Caco-2 (cell line): ENCODE results near the gene LRBA. TPM values are rescaled to one million over a fixed set of nuclear protein-coding genes. Genes with fewer than 3 reads are reported as not detected.
"Not testable (repeated sequence)": the region's sequence is repeated elsewhere in the genome, so short reads cannot be mapped to it uniquely, and the experiment has no call there.

Experiments
- BruUV-seq: library from RNA; stranded (reverse); fragments of 400-500 nt; replicated peaks from 2 replicates; lab custom pipeline; 2021; lab: Mats Ljungman, UMichigan
- CTCF ChIA-PET: fragments of 300-600 bp; sonication (Branson Sonifier 250); formaldehyde crosslinking; loops from one replicate; lab custom pipeline; 2022; ENCODE audit warnings: antibody characterized with exemption; lab: Charles Lee
- POLR2A ChIA-PET: fragments of 300-600 bp; sonication (Branson Sonifier 250); formaldehyde crosslinking; loops from one replicate; lab custom pipeline; 2022; ENCODE audit warnings: antibody characterized with exemption; lab: Charles Lee
- DNase-seq, 2 experiments: peaks; one replicate each; pipeline versions ENCODE4 v3.0.0 to v3.0.0-alpha.2; 2020 to 2022
- H3K27me3 ChIP-seq: replicated peaks from 2 replicates; pipeline ENCODE4 v1.6.0; 2011; ENCODE audit warnings: low read length; ENCODE audit not compliant: control insufficient read depth, insufficient read depth
- H3K36me3 ChIP-seq: 2 replicates; pipeline ENCODE4 v1.5.1; 2011; ENCODE audit warnings: low read length; ENCODE audit not compliant: control insufficient read depth, insufficient read depth
- H3K4me1 ChIP-seq: fragments of 250-450 bp; sonication (Bioruptor Pico); 2 replicates; pipeline ENCODE4 v1.5.1; 2020; ENCODE audit warnings: mild to moderate bottlenecking
- H3K4me3 ChIP-seq: 2 replicates; pipeline ENCODE4 v1.5.1; 2011; ENCODE audit warnings: low read depth, mild to moderate bottlenecking, control low read depth, low read length
- H3K9me3 ChIP-seq: fragments of 250-450 bp; sonication (Bioruptor Pico); 2 replicates; pipeline ENCODE4 v1.5.1; 2020; ENCODE audit warnings: mild to moderate bottlenecking, moderate library complexity
- H3K27ac Mint-ChIP-seq: one replicate; pipeline ENCODE4 v1.8.0; 2022; ENCODE audit warnings: mixed read lengths; ENCODE audit not compliant: unreplicated experiment
- H3K27me3 Mint-ChIP-seq: one replicate; pipeline ENCODE4 v1.8.0; 2022; ENCODE audit warnings: mixed read lengths; ENCODE audit not compliant: insufficient read depth, unreplicated experiment
- H3K36me3 Mint-ChIP-seq: one replicate; pipeline ENCODE4 v1.8.0; 2022; ENCODE audit warnings: mild to moderate bottlenecking, mixed read lengths; ENCODE audit not compliant: insufficient read depth, unreplicated experiment
- H3K4me1 Mint-ChIP-seq: one replicate; pipeline ENCODE4 v1.8.0; 2022; ENCODE audit warnings: low read depth, mixed read lengths; ENCODE audit not compliant: unreplicated experiment
- H3K4me3 Mint-ChIP-seq: one replicate; pipeline ENCODE4 v1.8.0; 2022; ENCODE audit warnings: mild to moderate bottlenecking, moderate library complexity, mixed read lengths; ENCODE audit not compliant: unreplicated experiment
- H3K9me3 Mint-ChIP-seq: one replicate; pipeline ENCODE4 v1.8.0; 2022; ENCODE audit warnings: mixed read lengths; ENCODE audit not compliant: unreplicated experiment
- intact Hi-C: fragments of 100-400 bp; cut with micrococcal nuclease; formaldehyde crosslinking; loops from one replicate; pipeline ENCODE4 v1.10.0; 2022; ENCODE audit not compliant: unreplicated experiment
- total RNA-seq: library from RNA; stranded (reverse); gene quantifications from 2 replicates; pipeline ENCODE4 v1.2.3, GENCODE V29; 2022
- TF ChIP-seq, protein P1 (sequence below), 2 experiments: fragments of 200-600 bp in 1 of 2; IDR thresholded peaks; 1 replicate in 1 of 2; 2 replicates in 1 of 2; pipeline versions ENCODE4 v1.5.1 to v1.8.0; 2011 to 2022; ENCODE audit warnings: antibody characterized with exemption in 1 of 2, control low read depth in 1 of 2, inconsistent platforms in 1 of 2, low read depth in 1 of 2, low read length in 1 of 2, mild to moderate bottlenecking in 1 of 2, moderate library complexity in 1 of 2; ENCODE audit not compliant: insufficient read depth in 1 of 2, severe bottlenecking in 1 of 2, unreplicated experiment in 1 of 2

The LRBA gene
- total RNA-seq, 1 experiment from 2014 or later = 53.2 TPM

DNA sequence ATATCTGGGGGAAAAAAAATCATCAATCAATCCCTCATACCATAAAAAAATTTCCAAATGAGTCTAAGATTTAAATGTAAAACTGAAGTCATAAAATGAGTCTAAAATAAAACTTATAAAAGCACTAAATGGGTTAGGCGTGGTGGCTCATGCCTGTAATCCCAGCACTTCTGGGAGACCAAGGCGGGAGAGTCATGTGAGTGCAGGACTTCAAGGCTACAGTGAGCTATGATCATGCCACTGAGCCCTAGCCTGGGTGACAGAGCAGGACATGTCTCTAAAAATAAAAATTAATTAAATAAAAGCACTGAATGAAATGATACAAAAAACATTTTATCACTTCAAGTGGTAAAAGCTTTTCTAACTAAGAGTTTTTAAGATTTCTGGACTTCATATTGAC lies 83.3 kb downstream of the LRBA start:
- intact Hi-C loops = no loop called here
- Histone ChIP-seq H3K9me3 (no peaks in the 10 kb centered on the region), H3K4me1 (no peaks in the 10 kb centered on the region), H3K27me3 (no peaks in the 10 kb centered on the region), H3K36me3 (no peaks in the 10 kb centered on the region), H3K4me3 (no peak overlapping the region)
- CTCF ChIA-PET = no interaction called here
- BruUV-seq = no TSS peak
- DNase-seq = no peak
- H3K27me3 Mint-ChIP-seq = no peaks in the 10 kb centered on the region
- no peaks in the 10 kb centered on the region for H3K4me1 Mint-ChIP-seq
- POLR2A ChIA-PET = no interaction called here
- no peaks in the 10 kb centered on the region for H3K9me3 Mint-ChIP-seq
- H3K27ac Mint-ChIP-seq = no peak overlapping the region
- no peak overlapping the region for H3K4me3 Mint-ChIP-seq
- H3K36me3 Mint-ChIP-seq = peaks cover 6% of the 10 kb centered on the region
- TF ChIP-seq, protein P1, sequence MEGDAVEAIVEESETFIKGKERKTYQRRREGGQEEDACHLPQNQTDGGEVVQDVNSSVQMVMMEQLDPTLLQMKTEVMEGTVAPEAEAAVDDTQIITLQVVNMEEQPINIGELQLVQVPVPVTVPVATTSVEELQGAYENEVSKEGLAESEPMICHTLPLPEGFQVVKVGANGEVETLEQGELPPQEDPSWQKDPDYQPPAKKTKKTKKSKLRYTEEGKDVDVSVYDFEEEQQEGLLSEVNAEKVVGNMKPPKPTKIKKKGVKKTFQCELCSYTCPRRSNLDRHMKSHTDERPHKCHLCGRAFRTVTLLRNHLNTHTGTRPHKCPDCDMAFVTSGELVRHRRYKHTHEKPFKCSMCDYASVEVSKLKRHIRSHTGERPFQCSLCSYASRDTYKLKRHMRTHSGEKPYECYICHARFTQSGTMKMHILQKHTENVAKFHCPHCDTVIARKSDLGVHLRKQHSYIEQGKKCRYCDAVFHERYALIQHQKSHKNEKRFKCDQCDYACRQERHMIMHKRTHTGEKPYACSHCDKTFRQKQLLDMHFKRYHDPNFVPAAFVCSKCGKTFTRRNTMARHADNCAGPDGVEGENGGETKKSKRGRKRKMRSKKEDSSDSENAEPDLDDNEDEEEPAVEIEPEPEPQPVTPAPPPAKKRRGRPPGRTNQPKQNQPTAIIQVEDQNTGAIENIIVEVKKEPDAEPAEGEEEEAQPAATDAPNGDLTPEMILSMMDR (IDR thresholded peaks at IDR 0.05; ENCODE audit: insufficient read depth in 1 of 2, low read depth in 1 of 2, low read length in 1 of 2, severe bottlenecking in 1 of 2, unreplicated experiment in 1 of 2) = no peak

DNA sequence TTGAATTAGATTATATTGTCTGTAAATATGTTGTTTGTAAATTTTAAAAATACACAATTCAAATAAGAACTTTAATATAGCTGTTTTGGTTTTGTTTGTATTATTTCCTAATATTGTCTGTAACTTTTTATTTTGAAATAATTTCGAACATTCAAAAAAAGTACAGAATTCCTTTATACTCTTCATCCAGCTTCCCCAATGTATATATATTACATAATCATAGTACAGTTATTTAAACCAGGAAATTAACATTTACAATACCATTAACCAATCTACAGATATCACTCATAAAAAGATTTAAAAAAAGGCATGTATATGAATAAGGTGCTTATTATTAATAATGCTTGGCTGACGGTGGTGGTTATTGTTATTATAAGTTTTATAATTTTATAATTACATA lies 84.1 kb downstream of the LRBA start:
- DNase-seq = no peak
- no peaks in the 10 kb centered on the region for H3K9me3 ChIP-seq
- Mint-ChIP-seq H3K27me3 (no peaks in the 10 kb centered on the region), H3K36me3 (peaks cover 12% of the 10 kb centered on the region), H3K4me3 (no peak overlapping the region), H3K27ac (no peak overlapping the region), H3K4me1 (no peaks in the 10 kb centered on the region), H3K9me3 (no peaks in the 10 kb centered on the region)
- ChIA-PET CTCF (no interaction called here), POLR2A (no interaction called here)
- TF ChIP-seq, protein P1 (IDR thresholded peaks at IDR 0.05; ENCODE audit: insufficient read depth in 1 of 2, low read depth in 1 of 2, low read length in 1 of 2, severe bottlenecking in 1 of 2, unreplicated experiment in 1 of 2) = no peak
- H3K27me3 ChIP-seq = no peaks in the 10 kb centered on the region
- no TSS peak for BruUV-seq
- intact Hi-C loops = no loop called here
- no peak overlapping the region for H3K4me3 ChIP-seq
- no peaks in the 10 kb centered on the region for H3K4me1 ChIP-seq
- H3K36me3 ChIP-seq = no peaks in the 10 kb centered on the region

DNA sequence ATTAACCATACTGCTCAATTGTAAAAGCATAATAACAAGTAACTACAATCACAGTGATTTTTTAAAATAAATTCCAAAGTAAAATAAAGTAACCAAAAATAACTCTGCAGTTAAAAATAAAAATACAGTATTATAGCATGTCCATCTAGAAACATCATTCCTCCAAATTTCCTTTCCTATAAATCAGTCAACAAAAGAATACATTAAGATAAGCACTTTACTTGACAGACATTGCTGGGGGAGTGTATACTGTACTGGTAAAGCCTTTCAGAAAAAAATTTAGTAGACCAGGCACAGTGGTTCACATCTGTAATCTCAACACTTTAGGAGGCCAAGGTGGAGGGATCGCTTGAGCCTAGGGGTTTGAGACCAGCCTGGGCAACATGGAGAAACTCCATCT lies 91.1 kb downstream of the LRBA start:
- Histone ChIP-seq H3K9me3 (no peaks in the 10 kb centered on the region), H3K36me3 (no peaks in the 10 kb centered on the region), H3K4me3 (no peak overlapping the region), H3K4me1 (peaks cover 13% of the 10 kb centered on the region; the same call in 1 of the 2 replicates), H3K27me3 (no peaks in the 10 kb centered on the region)
- intact Hi-C loops = no loop called here
- POLR2A ChIA-PET = no interaction called here
- H3K27me3 Mint-ChIP-seq = no peaks in the 10 kb centered on the region
- TF ChIP-seq, protein P1 (IDR thresholded peaks at IDR 0.05; ENCODE audit: insufficient read depth in 1 of 2, low read depth in 1 of 2, low read length in 1 of 2, severe bottlenecking in 1 of 2, unreplicated experiment in 1 of 2) = no peak
- no peak overlapping the region for H3K4me3 Mint-ChIP-seq
- H3K27ac Mint-ChIP-seq = no peak overlapping the region
- H3K4me1 Mint-ChIP-seq = no peaks in the 10 kb centered on the region
- BruUV-seq = no TSS peak
- no peak for DNase-seq
- no peaks in the 10 kb centered on the region for H3K9me3 Mint-ChIP-seq
- CTCF ChIA-PET = no interaction called here
- H3K36me3 Mint-ChIP-seq = peaks cover 10% of the 10 kb centered on the region

DNA sequence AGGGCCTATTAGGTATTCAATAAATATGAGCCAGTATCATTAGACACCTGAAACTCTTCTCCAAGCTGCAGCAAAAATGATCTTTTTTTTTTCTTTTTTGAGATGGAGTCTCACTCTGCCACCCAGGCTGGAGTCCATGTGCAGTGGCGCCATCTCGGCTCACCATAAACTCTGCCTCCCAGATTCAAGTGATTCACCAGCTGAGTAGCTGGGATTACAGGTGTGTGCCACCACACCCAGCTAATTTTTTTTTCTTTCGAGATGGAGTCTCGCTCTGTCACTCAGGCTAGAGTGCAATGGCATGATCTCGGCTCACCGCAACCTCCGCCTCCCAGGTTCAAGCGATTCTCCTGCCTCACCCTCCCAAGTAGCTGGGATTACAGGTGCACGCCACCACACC lies 93.6 kb downstream of the LRBA start:
- intact Hi-C loops, BruUV-seq, H3K4me1 Mint-ChIP-seq, H3K27me3 ChIP-seq, H3K9me3 Mint-ChIP-seq, H3K36me3 ChIP-seq, CTCF ChIA-PET, POLR2A ChIA-PET, DNase-seq, H3K27me3 Mint-ChIP-seq, H3K27ac Mint-ChIP-seq, H3K4me3 Mint-ChIP-seq, H3K9me3 ChIP-seq, H3K4me3 ChIP-seq: not testable (repeated sequence)
- H3K4me1 ChIP-seq = peaks cover 13% of the 10 kb centered on the region; the same call in 1 of the 2 replicates
- H3K36me3 Mint-ChIP-seq = peaks cover 12% of the 10 kb centered on the region

DNA sequence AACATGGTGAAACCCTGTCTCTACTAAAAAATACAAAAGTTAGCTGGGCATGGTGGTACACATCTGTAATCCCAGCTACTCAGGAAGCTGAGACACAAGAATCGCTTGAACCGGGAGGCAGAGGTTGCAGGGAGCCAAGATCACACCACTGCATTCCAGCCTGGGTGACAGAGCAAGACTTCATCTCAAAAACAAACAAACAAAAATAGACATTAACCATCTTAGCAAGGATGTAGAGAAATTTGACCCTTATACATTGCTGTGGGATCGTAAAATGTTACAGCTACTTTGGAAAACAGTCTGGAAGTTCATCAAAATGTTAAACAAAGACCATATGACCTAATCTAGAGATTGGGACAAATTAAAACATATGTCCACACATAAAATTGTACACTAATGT lies 96.5 kb downstream of the LRBA start:
- CTCF ChIA-PET = not testable (repeated sequence)

More for the DNA sequence above, 96.5 kb downstream of the LRBA start:
- H3K9me3 ChIP-seq, H3K27ac Mint-ChIP-seq, H3K27me3 ChIP-seq, intact Hi-C loops, DNase-seq, POLR2A ChIA-PET, BruUV-seq, H3K4me1 Mint-ChIP-seq, H3K27me3 Mint-ChIP-seq, H3K4me3 Mint-ChIP-seq, H3K4me3 ChIP-seq, H3K36me3 ChIP-seq, H3K9me3 Mint-ChIP-seq: not testable (repeated sequence)
- peaks cover 21% of the 10 kb centered on the region for H3K36me3 Mint-ChIP-seq
- peaks cover 13% of the 10 kb centered on the region; the same call in 1 of the 2 replicates for H3K4me1 ChIP-seq
